Fibroblast of lung (primary cell): ENCODE results near the gene MTA2. TPM values are rescaled to one million over a fixed set of nuclear protein-coding genes. Genes with fewer than 3 reads are reported as not detected.

Experiments used
- DNase-seq, 2 donors: peaks; one replicate each; pipeline versions ENCODE4 v3.0.0 to v3.0.0-alpha.2; 2010; ENCODE audit warnings: low read depth in 2 of 2
- H2AFZ ChIP-seq: 2 replicates; pipeline ENCODE4 v1.5.1; 2012; ENCODE audit warnings: low read length, control low read depth, inconsistent platforms
- H3K27ac ChIP-seq: 2 replicates; pipeline ENCODE4 v1.5.1; 2011; ENCODE audit warnings: low read length, control low read depth; ENCODE audit not compliant: insufficient read depth
- H3K27me3 ChIP-seq: 2 replicates; pipeline ENCODE4 v1.5.1; 2011; ENCODE audit warnings: mild to moderate bottlenecking, low read length; ENCODE audit not compliant: control insufficient read depth, insufficient read depth
- H3K36me3 ChIP-seq: 2 replicates; pipeline ENCODE4 v1.5.1; 2011; ENCODE audit warnings: low read length; ENCODE audit not compliant: control insufficient read depth, insufficient read depth
- H3K4me1 ChIP-seq: 2 replicates; pipeline ENCODE4 v1.5.1; 2011; ENCODE audit warnings: low read length; ENCODE audit not compliant: control insufficient read depth, insufficient read depth; ENCODE audit errors: extremely low read depth
- H3K4me2 ChIP-seq: 2 replicates; pipeline ENCODE4 v1.5.1; 2011; ENCODE audit warnings: low read length, control low read depth; ENCODE audit not compliant: insufficient read depth; ENCODE audit errors: extremely low read depth
- H3K4me3 ChIP-seq, 4 experiments: fragments of 200-600 bp in 1 of 4; sonication (generic) in 1 of 4; replicated peaks in 1 of 4; 2 replicates each; pipeline ENCODE4 v1.5.1; 2011 to 2016; ENCODE audit warnings: low read length in 4 of 4, low read depth in 3 of 4, mild to moderate bottlenecking in 3 of 4, control low read depth in 2 of 4, inconsistent platforms in 1 of 4, mixed read lengths in 1 of 4; ENCODE audit not compliant: insufficient read depth in 1 of 4; ENCODE audit errors: control extremely low read depth in 1 of 4
- H3K79me2 ChIP-seq: 2 replicates; pipeline ENCODE4 v1.5.1; 2012; ENCODE audit warnings: mild to moderate bottlenecking, low read length, inconsistent platforms; ENCODE audit not compliant: control insufficient read depth, insufficient read depth
- H3K9ac ChIP-seq: 2 replicates; pipeline ENCODE4 v1.5.1; 2011; ENCODE audit warnings: mild to moderate bottlenecking, low read length, control low read depth; ENCODE audit not compliant: insufficient read depth
- H3K9me3 ChIP-seq: 2 replicates; pipeline ENCODE4 v1.5.1; 2012; ENCODE audit warnings: low read depth, low read length; ENCODE audit not compliant: control insufficient read depth, insufficient read depth
- H4K20me1 ChIP-seq: 2 replicates; pipeline ENCODE4 v1.5.1; 2011; ENCODE audit warnings: low read length; ENCODE audit not compliant: control insufficient read depth, insufficient read depth; ENCODE audit errors: extremely low read depth
- CTCF ChIP-seq, 2 donors: IDR thresholded peaks in 1 of 2; conservative IDR thresholded peaks in 1 of 2; 1 replicate in 1 of 2; 2 replicates in 1 of 2; pipeline ENCODE4 v1.5.1; 2011 to 2012; ENCODE audit warnings: low read length in 2 of 2, control low read depth in 1 of 2, inconsistent platforms in 1 of 2, low read depth in 1 of 2, mild to moderate bottlenecking in 1 of 2
- EZH2 ChIP-seq: IDR thresholded peaks from 2 replicates; pipeline ENCODE4 v1.5.1; 2012; ENCODE audit warnings: low read length, control low read depth, mild to moderate bottlenecking; ENCODE audit errors: missing control alignments
- polyA plus RNA-seq, 2 donors: library from polyadenylated mRNA; depleted of rRNA in 1 of 2; stranded (reverse) in 1 of 2; unstranded in 1 of 2; fragments of >200 nt; gene quantifications; 2 replicates each; pipeline ENCODE4 v1.2.1, GENCODE V29; 2011 to 2012; ENCODE audit warnings: missing spikeins in 1 of 2
- total RNA-seq: library from RNA; depleted of rRNA; stranded (reverse); fragments of >200 nt; gene quantifications from 2 replicates; pipeline ENCODE4 v1.2.1, GENCODE V29; 2014

MTA2 gene
- total and polyA plus RNA-seq, 2 donors (not counting 1 experiment from before 2014, with no cell fraction given) = 31.4 to 117 TPM

GRCh38 chr11:62574363-62575071 lies 27.1 kb downstream of the MTA2 start:
- Histone ChIP-seq H3K36me3 (peaks cover 10% of the 10 kb centered on the region), H2AFZ (peak overlapping the region; percentile 11), H3K9ac (peak overlapping the region; percentile 92), H3K27me3 (no peaks in the 10 kb centered on the region), H3K4me1 (peaks cover 13% of the 10 kb centered on the region), H3K9me3 (no peaks in the 10 kb centered on the region), H3K4me2 (peak overlapping the region; percentile 97), H3K27ac (peak overlapping the region; percentile 88), H3K4me3 (peak overlapping the region; percentile 30 to 86 (median 64)), H4K20me1 (no peaks in the 10 kb centered on the region), H3K79me2 (peaks cover 56% of the 10 kb centered on the region)
- TF ChIP-seq CTCF (conservative IDR thresholded peaks at IDR 0.05 in 1 of 2, IDR thresholded peaks at IDR 0.05 in 1 of 2; ENCODE audit: low read depth in 1 of 2, low read length in 2 of 2) (no peak), EZH2 (no peak)
- peak in 1 of 2 donors; percentile 36 for DNase-seq

- no peaks in the 10 kb centered on the region for H3K9me3 ChIP-seq
- H2AFZ ChIP-seq = peak within 1 kb of the TSS; percentile 71
- peaks cover 60% of the 10 kb centered on the region for H3K79me2 ChIP-seq
- peaks cover 13% of the 10 kb centered on the region for H3K4me1 ChIP-seq
- TF ChIP-seq EZH2 (no peak), CTCF (conservative IDR thresholded peaks at IDR 0.05 in 1 of 2, IDR thresholded peaks at IDR 0.05 in 1 of 2; ENCODE audit: low read depth in 1 of 2, low read length in 2 of 2) (no peak)
- H3K4me2 ChIP-seq = peak within 1 kb of the TSS; percentile 97
- no peaks in the 10 kb centered on the region for H4K20me1 ChIP-seq
- H3K27me3 ChIP-seq = no peaks in the 10 kb centered on the region
- H3K4me3 ChIP-seq = peak within 1 kb of the TSS; percentile 96 to 99 (median 99)
- peak within 1 kb of the TSS; percentile 92 for H3K9ac ChIP-seq
- peak; percentile 100 for DNase-seq
- peaks cover 12% of the 10 kb centered on the region for H3K36me3 ChIP-seq
- peak within 1 kb of the TSS; percentile 88 for H3K27ac ChIP-seq
These were observed 27.9 kb downstream of the MTA2 start, which contains the start of gene EEF1G for GRCh38 chr11:62573592-62574362. EEF1G (minus strand) TSS chr11:62573891; CDS start chr11:62573842, 49 bp downstream.

- no peak for TF ChIP-seq CTCF (conservative IDR thresholded peaks at IDR 0.05 in 1 of 2, IDR thresholded peaks at IDR 0.05 in 1 of 2; ENCODE audit: low read depth in 1 of 2, low read length in 2 of 2)
- no peak for TF ChIP-seq EZH2
- no peak for DNase-seq
These were observed 28.6 kb downstream of the MTA2 start for GRCh38 chr11:62573006-62573591.

More at GRCh38 chr11:62573006-62573591, 28.6 kb downstream of the MTA2 start:
- no peaks in the 10 kb centered on the region for H3K27me3 ChIP-seq
- H3K4me2 ChIP-seq = peak overlapping the region; percentile 89
- no peaks in the 10 kb centered on the region for H4K20me1 ChIP-seq
- peak overlapping the region; percentile 81 for H3K27ac ChIP-seq
- peaks cover 13% of the 10 kb centered on the region for H3K4me1 ChIP-seq
- H3K79me2 ChIP-seq = peaks cover 63% of the 10 kb centered on the region
- H2AFZ ChIP-seq = peak overlapping the region; percentile 71
- peak overlapping the region; percentile 81 for H3K9ac ChIP-seq
- peak overlapping the region; percentile 96 to 99 (median 99) for H3K4me3 ChIP-seq
- peaks cover 12% of the 10 kb centered on the region for H3K36me3 ChIP-seq
- no peaks in the 10 kb centered on the region for H3K9me3 ChIP-seq
